ENCODE measurements around the gene DENND1A.

Gene DENND1A

DNA sequence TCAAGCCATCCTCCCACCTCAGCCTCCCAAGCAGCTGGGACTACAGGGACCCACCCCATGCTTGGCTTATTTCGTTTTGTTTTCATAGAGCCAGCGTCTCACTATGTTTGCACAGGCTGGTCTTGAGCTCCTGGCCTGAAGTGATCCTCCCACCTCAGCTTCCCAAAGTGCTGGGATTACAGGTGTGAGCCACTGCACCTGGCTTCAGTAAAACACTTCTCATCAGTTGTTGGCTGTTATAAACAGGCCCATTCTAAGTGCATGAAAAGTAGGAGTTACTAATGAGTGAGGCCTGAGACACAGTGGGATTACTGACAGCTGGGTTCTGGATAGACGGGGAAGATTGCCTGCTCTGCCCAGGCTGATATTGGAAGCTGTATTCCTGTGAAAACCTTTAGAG lies 570.4 kb downstream of the DENND1A start:
- no peaks in the 10 kb centered on the region for H3K9me3 ChIP-seq
- no peaks in the 10 kb centered on the region for H3K36me3 ChIP-seq
- TF ChIP-seq, protein P1, sequence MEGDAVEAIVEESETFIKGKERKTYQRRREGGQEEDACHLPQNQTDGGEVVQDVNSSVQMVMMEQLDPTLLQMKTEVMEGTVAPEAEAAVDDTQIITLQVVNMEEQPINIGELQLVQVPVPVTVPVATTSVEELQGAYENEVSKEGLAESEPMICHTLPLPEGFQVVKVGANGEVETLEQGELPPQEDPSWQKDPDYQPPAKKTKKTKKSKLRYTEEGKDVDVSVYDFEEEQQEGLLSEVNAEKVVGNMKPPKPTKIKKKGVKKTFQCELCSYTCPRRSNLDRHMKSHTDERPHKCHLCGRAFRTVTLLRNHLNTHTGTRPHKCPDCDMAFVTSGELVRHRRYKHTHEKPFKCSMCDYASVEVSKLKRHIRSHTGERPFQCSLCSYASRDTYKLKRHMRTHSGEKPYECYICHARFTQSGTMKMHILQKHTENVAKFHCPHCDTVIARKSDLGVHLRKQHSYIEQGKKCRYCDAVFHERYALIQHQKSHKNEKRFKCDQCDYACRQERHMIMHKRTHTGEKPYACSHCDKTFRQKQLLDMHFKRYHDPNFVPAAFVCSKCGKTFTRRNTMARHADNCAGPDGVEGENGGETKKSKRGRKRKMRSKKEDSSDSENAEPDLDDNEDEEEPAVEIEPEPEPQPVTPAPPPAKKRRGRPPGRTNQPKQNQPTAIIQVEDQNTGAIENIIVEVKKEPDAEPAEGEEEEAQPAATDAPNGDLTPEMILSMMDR (IDR thresholded peaks at IDR 0.05) = no peak
- peaks cover 0 to 6% (median 0%) of the 10 kb centered on the region in 4 donors for H3K4me1 ChIP-seq
- H3K27me3 ChIP-seq = peaks cover 0 to 45% of the 10 kb centered on the region in 2 donors
- no peak overlapping the region for H3K4me3 ChIP-seq
- H3K27ac ChIP-seq = no peak overlapping the region
- intact Hi-C loops (cut with DNase I; ENCODE audit: low total_unique reads) = loop anchor here (10.0 kb wide), 1 partner anchor 895 kb away; no protein-coding TSS in a partner anchor
- DNase-seq = no peak

DNA sequence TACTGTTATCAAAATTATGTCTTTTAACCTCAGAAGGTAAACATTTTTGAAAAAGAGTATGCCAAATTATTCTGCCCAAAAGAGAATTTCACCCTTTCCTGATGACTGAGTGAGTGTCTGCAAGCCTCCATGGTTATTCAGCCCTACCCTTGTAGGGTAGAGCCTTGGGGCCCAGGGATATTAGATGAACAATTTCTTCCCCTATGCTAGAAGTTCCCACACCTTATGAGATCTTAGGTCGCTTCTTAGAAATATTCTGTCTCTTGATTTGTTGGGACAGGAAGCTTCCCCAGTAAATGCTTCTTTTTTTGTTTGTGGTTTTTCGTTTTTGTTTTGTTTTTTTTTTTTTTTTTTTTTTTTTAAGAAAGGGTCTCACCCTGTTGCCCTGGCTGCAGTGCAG lies 570.8 kb downstream of the DENND1A start:
- Histone ChIP-seq H3K27ac (no peak overlapping the region), H3K4me1 (peaks cover 0 to 10% (median 3%) of the 10 kb centered on the region in 4 donors), H3K27me3 (peaks cover 0 to 49% of the 10 kb centered on the region in 2 donors), H3K36me3 (no peaks in the 10 kb centered on the region), H3K9me3 (no peaks in the 10 kb centered on the region), H3K4me3 (no peak overlapping the region)
- intact Hi-C loops (cut with DNase I; ENCODE audit: low total_unique reads) = loop anchor here (10.0 kb wide), 1 partner anchor 894 kb away; no protein-coding TSS in a partner anchor
- DNase-seq = no peak
- TF ChIP-seq, protein P1 (IDR thresholded peaks at IDR 0.05) = no peak

DNA sequence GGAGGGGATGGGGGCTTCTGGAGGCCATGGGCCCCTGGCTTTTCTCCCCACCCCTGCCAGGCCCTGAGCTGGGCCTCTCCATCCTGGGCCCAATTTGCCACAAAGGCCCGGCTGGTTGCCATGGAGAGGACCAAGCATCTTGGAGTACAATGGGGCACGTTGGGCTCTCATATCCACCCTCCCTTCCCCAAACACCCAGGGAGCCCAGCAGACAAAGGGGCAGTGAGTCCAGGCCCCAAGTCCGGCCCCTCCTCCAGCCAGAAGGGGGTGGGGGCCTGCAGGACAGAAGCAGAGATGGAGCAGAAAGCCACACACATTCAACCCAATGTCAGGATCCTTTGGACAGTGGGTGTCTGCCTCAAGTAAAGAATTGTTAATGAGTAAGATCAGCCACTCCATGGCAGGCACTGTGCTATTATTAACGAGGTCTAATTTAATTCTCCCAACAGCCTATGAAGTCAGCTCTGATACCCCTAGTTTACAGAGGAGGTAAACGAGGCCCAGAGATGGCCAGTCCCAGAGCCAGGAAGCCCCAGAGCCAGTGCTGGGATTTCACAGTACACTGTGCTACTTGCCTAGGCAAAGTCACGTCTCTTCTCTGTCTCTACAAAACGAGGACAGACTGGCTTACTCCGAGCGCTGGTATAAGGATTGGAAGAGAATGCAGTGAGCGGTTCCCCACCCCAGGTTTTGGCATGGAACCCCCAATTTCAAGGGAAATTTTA lies 571.6 kb downstream of the DENND1A start:
- TF ChIP-seq, protein P1 (IDR thresholded peaks at IDR 0.05) = no peak
- Histone ChIP-seq H3K9me3 (no peaks in the 10 kb centered on the region), H3K27ac (no peak overlapping the region), H3K36me3 (no peaks in the 10 kb centered on the region), H3K27me3 (peaks cover 0 to 53% of the 10 kb centered on the region in 2 donors), H3K4me1 (peaks cover 0 to 13% (median 5%) of the 10 kb centered on the region in 4 donors), H3K4me3 (no peak overlapping the region)
- no peak for DNase-seq
- intact Hi-C loops (cut with DNase I; ENCODE audit: low total_unique reads) = loop anchor here (10.0 kb wide), 1 partner anchor 894 kb away; no protein-coding TSS in a partner anchor

DNA sequence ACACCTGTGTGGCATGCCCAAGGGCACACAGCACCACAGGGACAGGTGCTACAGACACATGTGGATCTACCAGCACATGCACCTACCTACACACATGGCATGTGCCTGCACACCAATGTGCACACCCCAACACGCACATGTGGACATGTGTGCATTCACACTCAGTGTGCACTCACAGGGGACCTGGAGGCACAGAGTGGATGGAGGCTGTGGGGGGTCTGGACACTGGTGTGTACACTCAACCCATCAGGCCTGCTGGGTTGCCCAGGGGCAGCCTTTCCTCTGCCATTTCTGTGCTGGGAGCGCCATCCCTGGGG lies 572.2 kb downstream of the DENND1A start:
- TF ChIP-seq, protein P1 (IDR thresholded peaks at IDR 0.05) = no peak
- no peak for DNase-seq
- no peak overlapping the region for H3K4me3 ChIP-seq
- no peaks in the 10 kb centered on the region for H3K36me3 ChIP-seq
- intact Hi-C loops (cut with DNase I; ENCODE audit: low total_unique reads) = loop anchor here (10.0 kb wide), 1 partner anchor 893 kb away; no protein-coding TSS in a partner anchor
- H3K4me1 ChIP-seq = peaks cover 0 to 13% (median 5%) of the 10 kb centered on the region in 4 donors
- no peaks in the 10 kb centered on the region for H3K9me3 ChIP-seq
- H3K27ac ChIP-seq = no peak overlapping the region
- peaks cover 0 to 56% of the 10 kb centered on the region in 2 donors for H3K27me3 ChIP-seq

DNA sequence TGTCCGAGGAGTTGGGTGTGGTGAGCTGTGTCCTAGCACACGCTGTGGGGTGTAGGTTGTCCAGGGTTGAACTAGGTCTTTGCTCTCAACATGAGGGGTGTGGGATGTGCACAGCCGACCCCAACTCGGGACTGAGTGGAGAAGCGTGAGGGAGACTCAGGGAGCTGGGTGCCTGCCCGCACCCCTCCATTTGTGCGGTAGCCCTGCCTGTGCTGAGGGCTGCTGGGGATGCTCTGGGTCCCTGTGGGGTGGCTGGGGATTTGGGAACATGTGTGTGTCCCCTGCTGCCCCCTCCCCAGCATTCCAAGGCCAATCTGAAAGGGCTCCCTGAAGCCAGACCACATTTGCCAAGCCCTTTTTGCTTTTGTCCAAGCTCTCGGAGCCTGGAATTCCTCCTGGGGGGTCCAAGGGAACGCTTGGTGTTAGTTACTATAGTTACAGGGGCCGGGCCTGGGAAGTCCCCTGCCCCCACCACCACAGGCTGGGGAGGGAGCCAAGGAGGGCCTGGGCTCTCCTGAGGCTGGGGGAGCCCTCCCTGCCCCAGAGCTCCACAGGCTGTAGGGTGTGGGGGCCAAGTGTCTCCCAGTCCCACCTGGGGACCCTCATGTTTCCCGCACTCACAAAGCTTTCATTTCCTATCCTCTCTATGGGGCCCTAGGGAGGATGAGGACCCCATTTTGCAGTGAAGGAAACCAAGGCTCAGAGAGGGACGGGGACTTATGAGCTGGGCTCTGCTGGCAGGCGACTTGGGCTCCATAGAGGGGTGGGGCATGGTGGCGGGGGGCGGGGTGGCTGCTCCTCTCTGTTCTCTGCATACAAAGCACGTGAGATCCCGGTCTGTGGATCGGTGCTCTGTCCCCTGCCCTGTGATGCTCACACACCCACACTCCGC lies 572.8 kb downstream of the DENND1A start:
- H3K27ac ChIP-seq = no peak overlapping the region
- TF ChIP-seq, protein P1 (IDR thresholded peaks at IDR 0.05) = no peak
- H3K9me3 ChIP-seq = no peaks in the 10 kb centered on the region
- peaks cover 0 to 54% of the 10 kb centered on the region in 2 donors for H3K27me3 ChIP-seq
- H3K36me3 ChIP-seq = no peaks in the 10 kb centered on the region
- H3K4me3 ChIP-seq = no peak overlapping the region
- DNase-seq = no peak
- intact Hi-C loops (cut with DNase I; ENCODE audit: low total_unique reads) = loop anchor here (10.0 kb wide), 1 partner anchor 892 kb away; no protein-coding TSS in a partner anchor
- H3K4me1 ChIP-seq = peaks cover 0 to 13% (median 5%) of the 10 kb centered on the region in 4 donors

Data from tibial artery (tissue), 4 donors.